ENCODE measurements around the gene ROR2. TPM values are rescaled to one million over a fixed set of nuclear protein-coding genes. Genes with fewer than 3 reads are reported as not detected.

Gene ROR2
- total and polyA plus RNA-seq, 5 experiments from 2014 or later = not detected

GRCh38 chr9:91966503-91966902, 16.5 kb upstream of the ROR2 start:
- no peak overlapping the region for H3K27ac Mint-ChIP-seq

DNA sequence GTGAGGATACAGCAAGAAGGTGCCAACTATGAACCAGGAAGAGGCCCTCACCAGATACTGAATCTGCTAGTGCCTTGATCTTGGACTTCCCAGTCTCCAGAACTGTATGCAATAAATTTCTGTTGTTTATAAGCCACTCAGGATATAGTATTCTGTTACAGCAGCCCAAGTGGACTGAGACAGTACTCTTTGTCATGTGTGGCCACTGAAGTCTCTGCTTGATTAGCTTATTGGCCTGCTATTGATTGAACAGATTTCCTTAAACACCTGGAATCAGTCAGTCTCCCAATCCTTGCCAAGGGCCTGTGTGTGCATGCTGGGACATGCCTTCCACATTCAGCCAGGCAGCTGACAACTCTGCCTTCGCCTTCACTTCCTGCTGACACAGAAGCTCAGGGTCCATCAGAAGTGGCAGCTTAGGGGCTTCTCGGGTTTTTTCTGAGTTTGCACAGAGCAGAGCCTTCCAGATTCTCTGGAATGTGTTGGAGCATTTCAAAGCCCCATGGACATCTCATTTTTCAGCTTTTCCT, 13.7 kb upstream of the ROR2 start:
- H3K36me3 Mint-ChIP-seq = peaks cover 0 to 13% (median 2%) of the 10 kb centered on the region in 3 donors
- no peak overlapping the region for H3K27ac Mint-ChIP-seq
- POLR2A ChIA-PET = no interaction called here
- ATAC-seq = no peak
- H3K4me3 Mint-ChIP-seq = no peak overlapping the region
- H3K4me1 Mint-ChIP-seq = no peaks in the 10 kb centered on the region
- peaks cover 5 to 35% (median 21%) of the 10 kb centered on the region in 5 donors for H3K27me3 Mint-ChIP-seq
- DNase-seq = no peak
- peaks cover 4 to 28% (median 9%) of the 10 kb centered on the region in 9 donors for H3K9me3 Mint-ChIP-seq

More at GRCh38 chr9:91966503-91966902, 16.5 kb upstream of the ROR2 start:
- DNase-seq = no peak
- peaks cover 0 to 5% (median 0%) of the 10 kb centered on the region in 3 donors for H3K36me3 Mint-ChIP-seq
- no peak for ATAC-seq
- no peak overlapping the region for H3K4me3 Mint-ChIP-seq
- POLR2A ChIA-PET = no interaction called here
- H3K9me3 Mint-ChIP-seq = peaks cover 0 to 6% (median 0%) of the 10 kb centered on the region in 9 donors
- H3K27me3 Mint-ChIP-seq = peaks cover 8 to 54% (median 29%) of the 10 kb centered on the region in 5 donors
- H3K4me1 Mint-ChIP-seq = no peaks in the 10 kb centered on the region

- POLR2A ChIA-PET = no interaction called here
- H3K27me3 Mint-ChIP-seq = peaks cover 3 to 11% (median 7%) of the 10 kb centered on the region in 5 donors
- H3K36me3 Mint-ChIP-seq = peaks cover 0 to 13% (median 2%) of the 10 kb centered on the region in 3 donors
- H3K4me1 Mint-ChIP-seq = no peaks in the 10 kb centered on the region
- peaks cover 4 to 28% (median 9%) of the 10 kb centered on the region in 9 donors for H3K9me3 Mint-ChIP-seq
- ATAC-seq = no peak
- H3K4me3 Mint-ChIP-seq = no peak overlapping the region
- no peak overlapping the region for H3K27ac Mint-ChIP-seq
- DNase-seq = no peak
Measured at GRCh38 chr9:91960367-91960766, 10.3 kb upstream of the ROR2 start.

DNA sequence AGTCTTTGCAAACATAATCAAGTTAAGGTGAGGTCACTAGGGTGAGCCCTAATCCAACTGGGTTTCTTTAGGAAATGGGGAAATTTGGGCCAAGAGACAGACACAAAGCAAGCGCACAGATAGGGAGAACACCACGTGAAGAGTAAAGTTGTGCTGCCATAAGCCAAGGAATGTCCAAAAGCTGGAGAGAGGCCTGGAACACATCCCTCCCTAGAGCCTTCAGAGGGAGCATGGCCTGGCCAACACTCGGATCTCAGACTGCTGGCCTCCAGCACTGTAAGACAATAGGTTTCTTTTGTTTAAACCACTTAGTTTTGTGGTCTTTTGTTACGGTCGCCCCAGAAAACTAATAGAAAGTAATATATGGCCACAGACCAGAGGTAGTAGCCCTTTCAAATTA, 8.1 kb upstream of the ROR2 start:
- peaks cover 0 to 13% (median 2%) of the 10 kb centered on the region in 3 donors for H3K36me3 Mint-ChIP-seq
- peaks cover 13 to 28% (median 23%) of the 10 kb centered on the region in 5 donors for H3K27me3 Mint-ChIP-seq
- POLR2A ChIA-PET = no interaction called here
- H3K4me3 Mint-ChIP-seq = no peak overlapping the region
- no peak overlapping the region for H3K27ac Mint-ChIP-seq
- peaks cover 4 to 28% (median 9%) of the 10 kb centered on the region in 9 donors for H3K9me3 Mint-ChIP-seq
- ATAC-seq = no peak
- H3K4me1 Mint-ChIP-seq = peaks cover 0 to 2% (median 0%) of the 10 kb centered on the region in 4 donors
- no peak for DNase-seq

GRCh38 chr9:91954841-91955471, 4.9 kb upstream of the ROR2 start:
- Mint-ChIP-seq H3K27me3 (peaks cover 31 to 55% (median 43%) of the 10 kb centered on the region in 5 donors), H3K9me3 (peaks cover 0 to 8% (median 3%) of the 10 kb centered on the region in 9 donors), H3K4me1 (peaks cover 2 to 8% (median 5%) of the 10 kb centered on the region in 4 donors), H3K36me3 (peaks cover 0 to 10% (median 0%) of the 10 kb centered on the region in 3 donors), H3K4me3 (peak overlapping the region in 2 of 10 donors; percentile 4 to 20), H3K27ac (no peak overlapping the region)
- ATAC-seq (no peak), DNase-seq (no peak)
- POLR2A ChIA-PET = no interaction called here

DNA sequence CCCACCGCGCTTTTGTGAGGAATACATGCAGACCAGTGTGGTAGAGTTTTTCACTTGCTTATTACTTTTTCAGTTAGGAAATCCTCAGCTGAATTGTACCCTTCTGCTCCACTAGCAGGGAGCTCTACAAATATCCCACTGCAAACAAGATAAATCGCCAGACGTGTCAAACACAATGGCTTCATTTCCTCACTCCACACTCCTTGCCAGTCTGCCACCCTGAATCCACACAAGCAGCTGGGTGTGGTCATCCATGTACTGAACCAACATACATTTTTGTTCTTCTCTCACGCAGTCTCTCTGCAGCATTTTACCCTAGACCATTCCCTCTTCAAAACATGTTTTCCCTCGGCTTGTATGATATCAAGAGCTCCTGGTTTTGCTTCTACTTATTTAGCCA, 3.7 kb upstream of the ROR2 start:
- Mint-ChIP-seq H3K4me1 (peaks cover 2 to 8% (median 5%) of the 10 kb centered on the region in 4 donors), H3K9me3 (peaks cover 0 to 4% (median 0%) of the 10 kb centered on the region in 9 donors), H3K27ac (no peak overlapping the region), H3K4me3 (no peak overlapping the region), H3K36me3 (peaks cover 0 to 9% (median 0%) of the 10 kb centered on the region in 3 donors), H3K27me3 (peaks cover 31 to 55% (median 43%) of the 10 kb centered on the region in 5 donors)
- POLR2A ChIA-PET = interaction anchor here (0.6 kb wide), 1 partner anchor 9 kb away, joined by 3 read pairs; no protein-coding TSS in a partner anchor
- no peak for ATAC-seq
- DNase-seq = no peak

DNA sequence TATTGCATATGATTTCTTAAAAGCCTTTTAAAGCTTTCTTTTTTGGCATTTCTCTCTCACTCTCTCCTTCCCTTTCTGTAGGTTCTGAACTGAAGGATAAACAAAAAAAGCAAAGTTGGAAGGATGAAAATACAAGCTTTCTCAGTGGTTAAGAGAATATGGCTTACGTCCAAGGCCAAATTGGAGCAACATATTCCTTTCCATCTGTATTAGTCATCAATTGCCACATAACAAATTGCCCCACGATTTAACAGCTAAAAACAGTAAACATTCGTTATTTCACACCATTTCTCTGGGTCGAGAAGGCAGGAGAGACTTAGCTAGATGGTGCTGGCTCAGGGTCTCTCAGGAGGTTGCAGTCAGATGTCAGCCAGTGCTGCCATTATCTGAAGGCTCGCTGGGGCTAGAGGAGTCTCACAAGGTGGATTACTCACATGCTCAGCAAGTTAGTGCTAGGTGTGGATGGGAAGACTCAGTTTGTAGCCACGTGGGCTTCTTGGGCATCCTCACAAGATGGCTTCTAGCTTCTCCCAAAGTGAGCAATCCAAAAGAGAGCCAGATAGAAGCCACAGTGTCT, 2.0 kb upstream of the ROR2 start:
- H3K4me1 Mint-ChIP-seq = peaks cover 2 to 9% (median 6%) of the 10 kb centered on the region in 4 donors
- peaks cover 0 to 9% (median 0%) of the 10 kb centered on the region in 3 donors for H3K36me3 Mint-ChIP-seq
- peaks cover 0 to 4% (median 0%) of the 10 kb centered on the region in 9 donors for H3K9me3 Mint-ChIP-seq
- POLR2A ChIA-PET = no interaction called here
- ATAC-seq (no peak), DNase-seq (no peak)
- peaks cover 35 to 66% (median 51%) of the 10 kb centered on the region in 5 donors for H3K27me3 Mint-ChIP-seq
- H3K27ac Mint-ChIP-seq = no peak overlapping the region
- peak overlapping the region in 2 of 10 donors; percentile 36 to 37 for H3K4me3 Mint-ChIP-seq

- Mint-ChIP-seq H3K4me3 (peak overlapping the region in 2 of 10 donors; percentile 8 to 32), H3K9me3 (peaks cover 0 to 4% (median 0%) of the 10 kb centered on the region in 9 donors), H3K36me3 (peaks cover 0 to 9% (median 0%) of the 10 kb centered on the region in 3 donors), H3K27me3 (peaks cover 41 to 66% (median 60%) of the 10 kb centered on the region in 5 donors), H3K4me1 (peaks cover 1 to 9% (median 6%) of the 10 kb centered on the region in 4 donors), H3K27ac (no peak overlapping the region)
- ATAC-seq (no peak), DNase-seq (no peak)
- POLR2A ChIA-PET = no interaction called here
Measured at GRCh38 chr9:91949392-91949945, 559 bp downstream of the ROR2 start.

DNA sequence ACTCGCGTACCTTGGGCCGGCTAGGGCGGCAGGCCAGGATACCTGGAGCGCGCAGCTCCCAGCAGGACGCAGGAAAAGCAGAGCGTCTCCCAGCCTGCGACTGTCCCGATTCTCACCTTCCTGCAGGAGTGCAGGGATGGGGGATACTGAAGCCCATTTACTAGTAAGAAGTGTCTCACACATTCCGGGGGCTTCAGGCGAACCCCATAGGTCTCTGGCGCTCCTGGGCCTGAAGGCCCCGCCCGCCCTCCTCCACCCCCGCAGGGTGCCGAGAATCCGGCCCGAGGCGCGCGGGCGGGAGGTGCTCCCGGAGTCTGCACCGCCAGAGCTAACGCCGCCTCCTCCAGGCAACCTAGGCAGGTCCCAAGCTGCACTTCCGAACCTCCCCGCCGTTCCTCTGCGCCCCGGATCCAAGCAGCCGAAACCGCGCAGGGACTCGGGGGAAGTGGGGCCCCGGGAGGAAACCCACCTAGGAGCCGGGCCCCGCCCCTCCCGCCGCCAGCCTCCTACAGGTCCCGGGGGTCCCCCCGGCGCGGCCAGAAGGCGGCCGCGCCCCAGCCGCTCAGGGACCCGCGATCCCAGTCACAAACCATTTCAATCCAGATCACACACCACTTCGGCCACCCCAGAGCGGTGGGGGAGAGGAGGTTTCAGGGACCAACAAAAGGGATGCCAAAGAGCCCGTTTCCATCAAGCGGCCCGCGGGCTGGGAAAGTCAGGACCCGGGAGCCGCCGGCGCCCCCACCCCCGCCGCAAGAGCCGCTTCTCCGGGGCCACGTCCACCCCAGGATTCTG, 1.2 kb downstream of the ROR2 start:
- ATAC-seq = peak in 1 of 2 donors; percentile 30
- Mint-ChIP-seq H3K4me1 (peaks cover 0 to 9% (median 6%) of the 10 kb centered on the region in 4 donors), H3K27ac (no peak overlapping the region), H3K9me3 (peaks cover 0 to 4% (median 0%) of the 10 kb centered on the region in 9 donors), H3K27me3 (peaks cover 39 to 65% (median 57%) of the 10 kb centered on the region in 5 donors), H3K36me3 (peaks cover 0 to 9% (median 0%) of the 10 kb centered on the region in 3 donors), H3K4me3 (peak overlapping the region in 2 of 10 donors; percentile 3 to 8)
- POLR2A ChIA-PET = no interaction called here
- DNase-seq = no peak

DNA sequence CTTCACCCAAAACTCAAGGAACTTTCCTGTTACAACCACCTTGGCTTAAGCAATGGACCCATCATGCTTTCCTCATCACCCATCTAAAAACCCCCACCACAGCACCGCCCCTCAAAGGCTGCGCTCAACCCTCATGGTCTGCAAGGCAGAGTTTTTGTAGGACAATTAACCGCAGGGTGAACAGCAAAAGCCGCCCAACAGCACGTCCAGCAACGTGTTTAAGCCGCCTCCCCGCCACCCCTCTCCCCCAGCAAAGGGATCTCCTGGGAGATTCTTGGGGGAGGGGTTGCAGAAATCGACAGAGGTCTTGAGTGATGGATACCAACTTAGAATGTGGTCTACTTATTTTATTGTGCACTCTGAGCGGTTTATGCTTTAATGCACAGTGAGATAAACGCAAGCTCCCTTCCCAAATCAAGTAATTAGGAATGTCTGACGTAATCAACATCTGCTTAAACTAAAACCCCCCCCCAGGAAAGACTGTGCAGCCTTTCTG, 1.9 kb downstream of the ROR2 start:
- POLR2A ChIA-PET = no interaction called here

DNA sequence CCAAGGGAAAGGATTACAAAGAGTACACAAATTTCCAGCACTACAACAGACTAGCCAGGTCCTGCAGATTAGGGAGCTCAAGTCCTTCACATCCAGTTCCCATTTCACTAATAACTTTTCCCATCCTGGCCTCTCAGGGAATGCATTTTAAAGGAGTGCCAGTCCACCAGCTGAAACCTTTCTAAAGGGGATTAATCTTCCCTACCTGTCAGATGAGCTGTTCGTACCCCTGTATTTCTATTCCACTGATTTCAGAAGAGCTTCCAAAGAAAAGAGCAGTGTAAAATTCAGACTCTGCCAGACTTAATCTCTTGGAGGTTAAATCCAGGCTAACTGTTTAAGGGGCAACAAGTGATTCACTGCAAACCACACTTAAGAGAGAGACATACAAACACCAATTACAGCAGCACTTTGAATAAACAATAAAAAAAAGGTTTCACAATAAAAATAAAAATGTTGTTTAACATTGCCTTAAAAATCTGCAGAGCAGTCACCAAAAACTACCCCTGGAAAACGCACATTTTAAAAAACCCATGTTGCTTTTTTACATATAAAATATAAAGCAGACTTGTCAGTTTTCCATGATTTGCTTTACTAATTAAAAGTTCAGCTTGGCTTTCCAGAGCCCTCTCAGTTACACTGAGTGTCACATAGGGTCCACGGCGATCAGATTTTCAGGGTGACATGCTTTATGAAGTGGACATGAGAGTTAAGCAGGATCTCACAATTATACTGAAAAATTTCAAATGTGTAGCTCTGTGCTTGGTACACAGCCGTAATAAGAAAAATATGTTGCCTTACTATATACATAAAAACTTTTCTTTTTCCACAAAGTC, 3.2 kb downstream of the ROR2 start:
- peaks cover 36 to 60% (median 55%) of the 10 kb centered on the region in 5 donors for H3K27me3 Mint-ChIP-seq
- H3K27ac Mint-ChIP-seq = no peak overlapping the region
- H3K4me3 Mint-ChIP-seq = no peak overlapping the region
- H3K4me1 Mint-ChIP-seq = peaks cover 0 to 9% (median 6%) of the 10 kb centered on the region in 4 donors
- H3K9me3 Mint-ChIP-seq = no peaks in the 10 kb centered on the region
- no peak for DNase-seq
- ATAC-seq = no peak
- H3K36me3 Mint-ChIP-seq = no peaks in the 10 kb centered on the region
- POLR2A ChIA-PET = no interaction called here

More for the DNA sequence above, 1.9 kb downstream of the ROR2 start:
- H3K9me3 Mint-ChIP-seq = peaks cover 0 to 4% (median 0%) of the 10 kb centered on the region in 9 donors
- peaks cover 41 to 66% (median 57%) of the 10 kb centered on the region in 5 donors for H3K27me3 Mint-ChIP-seq
- H3K36me3 Mint-ChIP-seq = peaks cover 0 to 9% (median 0%) of the 10 kb centered on the region in 3 donors
- H3K4me1 Mint-ChIP-seq = peaks cover 0 to 9% (median 6%) of the 10 kb centered on the region in 4 donors
- H3K4me3 Mint-ChIP-seq = peak overlapping the region in 4 of 10 donors; percentile 37 to 59 (median 49)
- H3K27ac Mint-ChIP-seq = no peak overlapping the region
- DNase-seq (no peak), ATAC-seq (no peak)

Data from naive thymus-derived CD8-positive, alpha-beta T cell (primary cell).